GM23248 (cell line): ENCODE results near the gene ASB1.

Source experiments
- EZH2 ChIP-seq: fragments of 200-600 bp; sonication (generic); IDR thresholded peaks from 2 replicates; pipeline ENCODE4 v1.6.1; 2018; ENCODE audit warnings: antibody characterized with exemption, mild to moderate bottlenecking; ENCODE audit not compliant: insufficient read depth, poor library complexity, severe bottlenecking
- EZH2phosphoT487 ChIP-seq: fragments of 200-600 bp; sonication (generic); IDR thresholded peaks from 2 replicates; pipeline ENCODE4 v1.6.1; 2018; ENCODE audit warnings: antibody characterized with exemption, moderate library complexity, mild to moderate bottlenecking, low read depth; ENCODE audit not compliant: insufficient read depth

GRCh38 chr2:238407566-238407965 is 19.2 kb upstream of the ASB1 start:
- TF ChIP-seq EZH2 (no peak), EZH2phosphoT487 (no peak)
